ENCODE measurements around the gene TMED4. TPM values are rescaled to one million over a fixed set of nuclear protein-coding genes. Genes with fewer than 3 reads are reported as not detected.
"Not testable (repeated sequence)": the region's sequence is repeated elsewhere in the genome, so short reads cannot be mapped to it uniquely, and the experiment has no call there.

The TMED4 gene
- total RNA-seq, 1 donor from 2014 or later = 78.0 TPM

- intact Hi-C loops (cut with micrococcal nuclease) = no loop called here
Measured at GRCh38 chr7:44608916-44609648, 27.1 kb upstream of the TMED4 start.

- intact Hi-C loops (cut with micrococcal nuclease) = loop anchor here (1.0 to 2.0 kb wide), 3 partner anchors 10 to 371 kb away; partner anchors contain the start of gene MYO1G
Measured at GRCh38 chr7:44607141-44608068, 25.4 kb upstream of the TMED4 start.

GRCh38 chr7:44606341-44607140, 24.5 kb upstream of the TMED4 start, which contains the start of gene OGDH:
OGDH (plus strand) TSS chr7:44606627; CDS start chr7:44624344, 17,717 bp downstream.
- intact Hi-C loops (cut with micrococcal nuclease) = loop anchor here (1.0 to 2.0 kb wide), 14 partner anchors 11 to 524 kb away; partner anchors contain the start of genes CCM2, H2AZ2, MYO1G and NUDCD3

DNA sequence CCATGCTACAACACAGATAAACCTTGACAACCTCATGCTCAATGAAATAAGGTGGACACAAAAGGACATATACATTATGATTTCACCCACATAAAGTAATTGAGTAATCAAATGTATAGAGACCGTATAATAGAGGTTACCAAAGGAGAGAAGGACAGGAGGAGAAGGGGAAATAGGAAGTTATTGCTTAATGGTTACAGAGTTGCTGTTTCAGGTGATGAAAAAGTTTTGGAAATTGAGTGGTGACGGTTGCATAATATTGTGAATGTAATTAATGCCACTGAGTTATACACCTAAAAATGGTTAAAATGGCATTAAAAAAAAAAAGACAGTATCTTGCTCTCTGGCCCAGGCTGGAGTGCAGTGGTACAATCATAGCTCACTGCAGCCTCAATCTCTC, 22.9 kb upstream of the TMED4 start:
- intact Hi-C loops (cut with micrococcal nuclease) = no loop called here

GRCh38 chr7:44603193-44603592, 21.2 kb upstream of the TMED4 start:
- intact Hi-C loops (cut with micrococcal nuclease) = no loop called here

GRCh38 chr7:44602576-44602910, 20.5 kb upstream of the TMED4 start:
- intact Hi-C loops (cut with micrococcal nuclease) = no loop called here

DNA sequence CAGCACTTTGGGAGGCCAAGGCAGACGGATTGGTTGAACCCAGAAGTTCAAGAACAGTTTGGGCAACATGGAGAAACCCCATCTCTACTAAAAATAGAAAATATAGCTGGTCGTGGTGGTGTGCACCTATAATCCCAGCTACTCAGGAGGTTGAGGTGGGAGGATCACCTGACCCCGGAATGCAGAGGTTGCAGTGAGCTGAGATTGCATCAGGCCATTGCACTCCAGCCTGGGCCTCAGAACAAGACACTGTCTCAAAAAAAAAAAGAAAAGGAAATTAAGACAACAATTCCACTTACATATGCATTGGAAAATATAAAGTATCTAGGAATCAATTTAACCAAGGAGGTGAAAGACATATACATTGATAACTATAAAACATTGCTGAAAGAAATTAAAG, 17.2 kb upstream of the TMED4 start:
- intact Hi-C loops (cut with micrococcal nuclease) = no loop called here

DNA sequence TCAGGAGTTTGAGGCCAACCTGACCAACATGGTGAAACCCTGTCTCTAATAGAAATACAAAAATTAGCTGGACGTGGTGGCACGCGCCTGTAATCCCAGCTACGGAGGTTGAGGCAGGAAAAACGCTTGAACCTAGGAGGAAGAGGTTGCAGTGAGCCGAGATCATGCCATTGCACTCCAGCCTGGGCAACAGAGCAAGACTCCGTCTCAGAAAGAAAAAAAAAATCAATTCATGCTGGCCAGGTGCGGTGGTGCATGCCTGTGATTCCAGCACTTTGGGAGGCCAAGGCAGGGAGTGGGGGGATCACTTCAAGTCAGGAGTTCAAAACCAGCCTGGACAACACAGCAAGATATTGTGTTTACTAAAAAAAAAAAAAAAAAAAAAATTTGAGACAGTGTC, 15.2 kb upstream of the TMED4 start:
- intact Hi-C loops (cut with micrococcal nuclease) = not testable (repeated sequence)

DNA sequence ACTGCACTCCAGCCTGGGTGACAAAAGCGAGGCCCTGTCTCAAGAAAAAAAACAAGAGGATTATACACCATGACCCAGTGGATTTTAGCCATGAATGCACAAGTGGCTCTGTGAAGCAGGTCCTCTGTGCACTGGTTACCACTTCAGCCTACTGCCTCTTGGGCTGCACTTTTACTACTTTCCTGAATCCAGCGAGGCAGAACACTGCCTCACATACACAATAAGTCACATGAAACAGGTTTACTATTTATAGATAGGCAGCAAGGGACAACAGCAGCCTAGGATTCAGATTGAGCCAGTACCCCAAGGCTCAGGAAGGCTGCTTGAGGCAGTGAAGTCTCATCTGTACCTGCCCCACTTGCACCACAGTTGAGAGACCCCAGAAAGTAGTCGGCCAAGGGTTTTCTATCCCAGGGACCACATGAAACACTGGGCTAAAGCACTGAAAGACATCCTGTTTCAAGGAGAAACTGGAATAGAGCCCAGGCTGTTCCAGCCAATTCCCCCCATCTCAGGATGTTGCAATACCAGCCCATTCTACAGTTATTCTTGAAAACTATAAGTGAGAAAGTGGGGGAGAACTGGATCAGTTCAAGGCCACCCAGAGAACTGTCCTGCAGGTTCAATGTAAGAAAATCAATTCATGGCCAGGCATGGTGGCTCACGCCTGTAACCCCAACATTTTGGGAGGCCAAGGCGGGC, 14.1 kb upstream of the TMED4 start:
- intact Hi-C loops (cut with micrococcal nuclease) = no loop called here

DNA sequence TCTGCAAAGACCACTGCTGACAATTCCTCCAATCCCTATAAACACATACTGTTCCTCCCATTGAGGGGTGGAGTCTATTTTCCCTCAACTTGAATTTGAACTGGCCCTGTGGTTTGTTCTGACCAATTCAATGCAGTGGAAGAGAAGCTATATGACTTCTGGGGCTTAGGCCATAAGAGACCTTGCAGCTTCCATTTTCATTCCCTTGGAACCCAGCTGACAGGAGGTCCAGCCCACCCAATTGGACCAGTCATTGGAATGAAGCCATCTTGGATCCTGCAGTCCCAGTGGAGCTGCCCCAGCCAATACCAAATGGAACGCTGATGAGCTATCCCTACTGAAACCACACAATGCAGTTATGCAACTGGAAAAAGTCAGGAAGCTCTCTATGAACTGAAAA, 8.9 kb upstream of the TMED4 start:
- intact Hi-C loops (cut with micrococcal nuclease) = no loop called here

GRCh38 chr7:44587843-44588711, 6.0 kb upstream of the TMED4 start:
- intact Hi-C loops (cut with micrococcal nuclease) = loop anchor here (1.0 to 5.0 kb wide), 10 partner anchors 18 to 548 kb away; partner anchors contain the start of gene OGDH

GRCh38 chr7:44583146-44583865, 1.3 kb upstream of the TMED4 start:
- intact Hi-C loops (cut with micrococcal nuclease) = loop anchor here (2.0 kb wide), 2 partner anchors 417 to 565 kb away; partner anchors contain the start of gene CCM2

GRCh38 chr7:44580945-44581878, 819 bp downstream of the TMED4 start:
- intact Hi-C loops (cut with micrococcal nuclease) = no loop called here

DNA sequence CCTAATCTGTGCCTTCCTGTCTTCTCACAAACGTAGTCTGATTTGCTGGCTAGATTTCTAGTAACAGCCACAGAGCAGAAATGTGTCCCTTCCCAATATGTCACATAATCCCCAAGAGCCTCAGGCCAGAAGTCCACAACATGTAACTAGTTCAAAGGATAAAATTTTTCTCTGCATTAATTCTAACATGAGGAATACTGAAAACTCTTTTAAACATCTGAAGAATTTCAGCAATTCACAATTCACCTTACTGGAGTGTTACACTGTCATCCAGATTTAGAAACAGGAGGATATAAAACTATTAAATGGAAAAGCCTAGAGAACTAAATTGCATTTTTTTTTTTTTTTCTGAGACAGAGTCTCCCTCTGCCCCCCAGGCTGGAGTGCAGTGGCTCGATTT, 5.8 kb downstream of the TMED4 start:
- intact Hi-C loops (cut with micrococcal nuclease) = no loop called here

DNA sequence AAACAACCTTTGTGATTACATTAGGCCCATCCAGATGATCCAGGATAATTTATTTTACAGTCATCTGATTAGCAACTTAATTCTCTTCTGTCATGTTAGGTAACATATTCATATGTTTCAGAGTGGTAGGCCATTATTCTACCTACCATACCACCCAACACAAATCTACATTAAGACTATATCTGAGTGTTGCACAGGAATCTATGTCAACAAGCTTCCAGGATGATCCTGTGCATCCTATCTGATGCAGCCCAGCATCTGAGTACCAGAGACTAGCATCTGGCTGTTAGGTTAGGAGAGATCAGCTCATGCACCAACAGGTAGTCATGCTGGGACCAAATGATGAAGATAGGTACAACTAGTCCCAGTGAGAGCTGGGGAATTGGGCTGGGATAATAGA, 7.0 kb downstream of the TMED4 start:
- intact Hi-C loops (cut with micrococcal nuclease) = loop anchor here (2.0 kb wide), 4 partner anchors 64 to 536 kb away; partner anchors contain the start of genes TBRG4 and YKT6

- intact Hi-C loops (cut with micrococcal nuclease) = loop anchor here (1.0 to 2.0 kb wide), 7 partner anchors 8 to 536 kb away; partner anchors contain the start of genes NUDCD3, PPIA, TBRG4 and TMED4
Measured at GRCh38 chr7:44574287-44574872, 7.7 kb downstream of the TMED4 start.

Measured in T-helper 1 cell treated with Interleukin-12 subunit alpha and Interleukin-12 subunit beta and Interleukin-4 antibody, amounts not matched to agents 30 ng/mL and 1 ng/mL, for 36 hours (primary cell).